ENCODE data around the gene TOMM40L.

GRCh38 chr1:161176468-161177111 is 49.3 kb upstream of the TOMM40L start:
- no peak for TF ChIP-seq CTCF (IDR thresholded peaks at IDR 0.05)
- no peak for TF ChIP-seq POLR2A (IDR thresholded peaks at IDR 0.05)
